Gastrocnemius medialis (tissue), 4 donors: ENCODE results near the gene OPCML.

Experiments used
- POLR2A ChIP-seq, 2 donors: fragments of 450-650 bp; IDR thresholded peaks; one replicate each; pipeline ENCODE4 v1.6.1; 2017; ENCODE audit warnings: antibody characterized with exemption in 2 of 2, mild to moderate bottlenecking in 2 of 2, moderate library complexity in 2 of 2
- TF ChIP-seq, protein P1 (sequence below), 5 experiments: fragments of 450-650 bp in 3 of 5; fragments of 200-600 bp in 2 of 5; sonication (generic) in 2 of 5; IDR thresholded peaks in 4 of 5; conservative IDR thresholded peaks in 1 of 5; 1 replicate in 4 of 5; 2 replicates in 1 of 5; pipeline ENCODE4 v1.5.1; 2016 to 2019; ENCODE audit warnings: antibody characterized with exemption in 5 of 5, mild to moderate bottlenecking in 3 of 5, moderate library complexity in 3 of 5

DNA sequence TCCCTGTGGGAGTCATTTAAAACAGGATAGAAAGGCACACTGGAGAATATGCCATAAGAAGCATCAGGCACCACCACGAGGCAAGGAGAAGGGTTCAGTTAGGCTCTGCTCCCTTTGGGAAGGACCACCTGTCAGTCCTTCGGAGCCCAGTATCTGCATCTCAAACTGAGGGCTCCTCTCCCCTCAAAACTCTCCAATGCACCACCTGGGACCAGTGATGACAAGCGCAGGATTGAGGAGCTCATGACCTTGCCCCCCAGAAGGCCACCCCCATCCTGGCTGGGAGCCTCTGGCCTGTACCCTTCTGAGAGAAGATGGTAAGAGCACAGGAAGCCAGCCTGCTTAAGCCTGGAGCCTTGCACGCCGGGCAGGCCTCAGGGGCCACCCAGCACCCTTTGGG is 39.4 kb downstream of the OPCML start:
- TF ChIP-seq, protein P1, sequence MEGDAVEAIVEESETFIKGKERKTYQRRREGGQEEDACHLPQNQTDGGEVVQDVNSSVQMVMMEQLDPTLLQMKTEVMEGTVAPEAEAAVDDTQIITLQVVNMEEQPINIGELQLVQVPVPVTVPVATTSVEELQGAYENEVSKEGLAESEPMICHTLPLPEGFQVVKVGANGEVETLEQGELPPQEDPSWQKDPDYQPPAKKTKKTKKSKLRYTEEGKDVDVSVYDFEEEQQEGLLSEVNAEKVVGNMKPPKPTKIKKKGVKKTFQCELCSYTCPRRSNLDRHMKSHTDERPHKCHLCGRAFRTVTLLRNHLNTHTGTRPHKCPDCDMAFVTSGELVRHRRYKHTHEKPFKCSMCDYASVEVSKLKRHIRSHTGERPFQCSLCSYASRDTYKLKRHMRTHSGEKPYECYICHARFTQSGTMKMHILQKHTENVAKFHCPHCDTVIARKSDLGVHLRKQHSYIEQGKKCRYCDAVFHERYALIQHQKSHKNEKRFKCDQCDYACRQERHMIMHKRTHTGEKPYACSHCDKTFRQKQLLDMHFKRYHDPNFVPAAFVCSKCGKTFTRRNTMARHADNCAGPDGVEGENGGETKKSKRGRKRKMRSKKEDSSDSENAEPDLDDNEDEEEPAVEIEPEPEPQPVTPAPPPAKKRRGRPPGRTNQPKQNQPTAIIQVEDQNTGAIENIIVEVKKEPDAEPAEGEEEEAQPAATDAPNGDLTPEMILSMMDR (IDR thresholded peaks at IDR 0.05 in 4 of 5, conservative IDR thresholded peaks at IDR 0.05 in 1 of 5) = no peak
- TF ChIP-seq POLR2A (IDR thresholded peaks at IDR 0.05) = no peak
